Transverse colon (tissue), 4 donors: ENCODE measurements around the gene VPS37D. TPM values are rescaled to one million over a fixed set of nuclear protein-coding genes. Genes with fewer than 3 reads are reported as not detected.

Experiments used
- DNase-seq: peaks from one replicate; pipeline ENCODE4 v3.0.0-alpha.2; 2019
- H3K27ac ChIP-seq, 4 donors: fragments of 200-600 bp; sonication (generic); 2 replicates each; pipeline ENCODE4 v1.5.1; 2016 to 2018; ENCODE audit warnings: inconsistent platforms in 4 of 4
- H3K27me3 ChIP-seq: fragments of 200-600 bp; sonication (generic); 2 replicates; pipeline ENCODE4 v1.5.1; 2017; ENCODE audit warnings: inconsistent platforms
- H3K36me3 ChIP-seq, 4 donors: fragments of 200-600 bp; sonication (generic); 2 replicates each; pipeline ENCODE4 v1.5.1; 2017 to 2019; ENCODE audit warnings: inconsistent platforms in 4 of 4
- H3K4me1 ChIP-seq, 4 donors: fragments of 200-600 bp; sonication (generic); 2 replicates each; pipeline ENCODE4 v1.5.1; 2017 to 2020; ENCODE audit warnings: inconsistent platforms in 4 of 4
- H3K4me3 ChIP-seq, 4 donors: fragments of 200-600 bp; sonication (generic); 1 replicate in 1 of 4; 2 replicates in 3 of 4; pipeline versions ENCODE4 v1.5.1 to v1.6.1; 2017 to 2019; ENCODE audit warnings: inconsistent platforms in 4 of 4
- H3K9me3 ChIP-seq, 2 donors: fragments of 200-600 bp; sonication (generic); 2 replicates each; pipeline ENCODE4 v1.5.1; 2017 to 2019; ENCODE audit warnings: inconsistent platforms in 2 of 2
- CTCF ChIP-seq, 5 experiments: fragments of 200-600 bp in 3 of 5; fragments of 450-650 bp in 2 of 5; sonication (generic) in 3 of 5; IDR thresholded peaks; 1 replicate in 2 of 5; 2 replicates in 3 of 5; pipeline ENCODE4 v1.5.1; 2016 to 2017; ENCODE audit warnings: antibody characterized with exemption in 5 of 5, inconsistent platforms in 3 of 5, mild to moderate bottlenecking in 2 of 5, moderate library complexity in 1 of 5
- EP300 ChIP-seq: sonication (generic); formaldehyde crosslinking; IDR thresholded peaks from one replicate; pipeline ENCODE4 v1.6.1; 2017; ENCODE audit warnings: antibody characterized with exemption, low read depth
- POLR2A ChIP-seq: fragments of 450-650 bp; IDR thresholded peaks from one replicate; pipeline ENCODE4 v1.6.1; 2016; ENCODE audit warnings: antibody characterized with exemption, mild to moderate bottlenecking, moderate library complexity
- POLR2AphosphoS5 ChIP-seq, 3 donors: sonication (generic); formaldehyde crosslinking; IDR thresholded peaks; one replicate each; pipeline ENCODE4 v1.6.1; 2016; ENCODE audit warnings: antibody characterized with exemption in 3 of 3
- WGBS, 2 donors: methylation state at CpG; one replicate each; pipeline ENCODE4 v1.1.5; 2018; ENCODE audit warnings: low coverage in 1 of 2; 5-methylcytosine and 5-hydroxymethylcytosine counted together
- in situ Hi-C, 4 donors: fragments of 200-750 bp; cut with MboI; loops; one replicate each; pipeline versions ENCODE4 v1.15.0 to v1.15.1; 2017; ENCODE audit warnings: low sequenced_read_pairs in 3 of 4, low pct_ligation_motif_present in 1 of 4, low pct_unique_long_range_greater_than_20kb in 1 of 4
- intact Hi-C: fragments of 100-400 bp; cut with DNase I; formaldehyde crosslinking; loops from one replicate; pipeline ENCODE4 v1.15.1; 2023; ENCODE audit warnings: low total_unique reads
- total RNA-seq, 4 donors: library from RNA; depleted of rRNA; stranded (reverse); fragments of >200 nt; gene quantifications; one replicate each; pipeline ENCODE4 v1.1.0, GENCODE V29; 2016

VPS37D gene
- total RNA-seq, 4 donors from 2014 or later: 0.82 to 3.5 TPM; not detected in 2

- Histone ChIP-seq H3K27me3 (no peaks in the 10 kb centered on the region), H3K36me3 (no peaks in the 10 kb centered on the region), H3K4me1 (peaks cover 7 to 20% (median 16%) of the 10 kb centered on the region in 4 donors), H3K27ac (no peak overlapping the region), H3K4me3 (no peak overlapping the region), H3K9me3 (no peaks in the 10 kb centered on the region)
- in situ Hi-C loops: no loop called here
- TF ChIP-seq POLR2AphosphoS5 (IDR thresholded peaks at IDR 0.05): no peak
- no peak for TF ChIP-seq CTCF (IDR thresholded peaks at IDR 0.05)
- no peak for TF ChIP-seq POLR2A
- no peak for TF ChIP-seq EP300
- intact Hi-C loops: no loop called here
- no peak for DNase-seq
- WGBS, 2 donors: 86% methylated on average over 8 of the region's 8 CpGs; no CpG with 5 or more reads in 1 of the 2 donors
These were observed 34.6 kb downstream of the VPS37D start for GRCh38 chr7:73702226-73702625.

GRCh38 chr7:73702665-73703064 lies 35.0 kb downstream of the VPS37D start:
- H3K9me3 ChIP-seq: no peaks in the 10 kb centered on the region
- no peak for DNase-seq
- H3K27ac ChIP-seq: no peak overlapping the region
- H3K27me3 ChIP-seq: no peaks in the 10 kb centered on the region
- in situ Hi-C loops (no loop called here), intact Hi-C loops (no loop called here)
- 90% methylated on average over 18 of the region's 18 CpGs; no CpG with 5 or more reads in 1 of the 2 donors for WGBS, 2 donors
- no peak overlapping the region for H3K4me3 ChIP-seq
- peaks cover 7 to 21% (median 17%) of the 10 kb centered on the region in 4 donors for H3K4me1 ChIP-seq
- TF ChIP-seq POLR2A (no peak), POLR2AphosphoS5 (IDR thresholded peaks at IDR 0.05) (no peak), EP300 (no peak), CTCF (IDR thresholded peaks at IDR 0.05) (no peak)
- no peaks in the 10 kb centered on the region for H3K36me3 ChIP-seq

GRCh38 chr7:73703225-73703624 lies 35.6 kb downstream of the VPS37D start:
- Histone ChIP-seq H3K27ac (peak overlapping the region in 1 of 4 donors; percentile 2), H3K4me1 (peaks cover 7 to 21% (median 17%) of the 10 kb centered on the region in 4 donors), H3K4me3 (no peak overlapping the region), H3K27me3 (no peaks in the 10 kb centered on the region), H3K9me3 (no peaks in the 10 kb centered on the region), H3K36me3 (no peaks in the 10 kb centered on the region)
- TF ChIP-seq CTCF (IDR thresholded peaks at IDR 0.05) (no peak), POLR2AphosphoS5 (IDR thresholded peaks at IDR 0.05) (no peak), POLR2A (no peak), EP300 (no peak)
- DNase-seq: no peak
- in situ Hi-C loops (no loop called here), intact Hi-C loops (no loop called here)
- WGBS, 2 donors: 76% methylated on average over 13 of the region's 13 CpGs; no CpG with 5 or more reads in 1 of the 2 donors

- Histone ChIP-seq H3K9me3 (no peaks in the 10 kb centered on the region), H3K4me3 (peak overlapping the region in 2 of 4 donors; percentile 19 to 41), H3K27me3 (no peaks in the 10 kb centered on the region), H3K4me1 (peaks cover 7 to 21% (median 17%) of the 10 kb centered on the region in 4 donors), H3K27ac (peak overlapping the region in 3 of 4 donors; percentile 2 to 68 (median 48)), H3K36me3 (no peaks in the 10 kb centered on the region)
- peak; percentile 71 for DNase-seq
- TF ChIP-seq CTCF (IDR thresholded peaks at IDR 0.05) (no peak), POLR2A (no peak), POLR2AphosphoS5 (IDR thresholded peaks at IDR 0.05) (no peak), EP300 (no peak)
- intact Hi-C loops: no loop called here
- in situ Hi-C loops: no loop called here
- WGBS, 2 donors: 33% methylated on average over 33 of the region's 45 CpGs; no CpG with 5 or more reads in 1 of the 2 donors
These were observed 36.4 kb downstream of the VPS37D start for GRCh38 chr7:73703757-73704639.
